NCI-H460 (cell line): ENCODE results near the gene TCFL5. TPM values are rescaled to one million over a fixed set of nuclear protein-coding genes. Genes with fewer than 3 reads are reported as not detected.
A peak's percentile ranks its signal among the peaks of the same experiment; 100 is the strongest.

Experiments
- DNase-seq: peaks from one replicate; pipeline ENCODE4 v3.0.0-alpha.2; 2016; ENCODE audit warnings: low read depth; ENCODE audit errors: extremely low read depth
- total RNA-seq: library from RNA; depleted of rRNA; stranded (reverse); fragments of >200 nt; shearing (Covaris generic); gene quantifications from 2 replicates; pipeline ENCODE4 v1.2.3, GENCODE V29; 2014

TCFL5 gene
- total RNA-seq, 1 experiment from 2014 or later = 15.1 TPM

GRCh38 chr20:62816031-62816883 lies 45.4 kb downstream of the TCFL5 start:
- DNase-seq = no peak

DNA sequence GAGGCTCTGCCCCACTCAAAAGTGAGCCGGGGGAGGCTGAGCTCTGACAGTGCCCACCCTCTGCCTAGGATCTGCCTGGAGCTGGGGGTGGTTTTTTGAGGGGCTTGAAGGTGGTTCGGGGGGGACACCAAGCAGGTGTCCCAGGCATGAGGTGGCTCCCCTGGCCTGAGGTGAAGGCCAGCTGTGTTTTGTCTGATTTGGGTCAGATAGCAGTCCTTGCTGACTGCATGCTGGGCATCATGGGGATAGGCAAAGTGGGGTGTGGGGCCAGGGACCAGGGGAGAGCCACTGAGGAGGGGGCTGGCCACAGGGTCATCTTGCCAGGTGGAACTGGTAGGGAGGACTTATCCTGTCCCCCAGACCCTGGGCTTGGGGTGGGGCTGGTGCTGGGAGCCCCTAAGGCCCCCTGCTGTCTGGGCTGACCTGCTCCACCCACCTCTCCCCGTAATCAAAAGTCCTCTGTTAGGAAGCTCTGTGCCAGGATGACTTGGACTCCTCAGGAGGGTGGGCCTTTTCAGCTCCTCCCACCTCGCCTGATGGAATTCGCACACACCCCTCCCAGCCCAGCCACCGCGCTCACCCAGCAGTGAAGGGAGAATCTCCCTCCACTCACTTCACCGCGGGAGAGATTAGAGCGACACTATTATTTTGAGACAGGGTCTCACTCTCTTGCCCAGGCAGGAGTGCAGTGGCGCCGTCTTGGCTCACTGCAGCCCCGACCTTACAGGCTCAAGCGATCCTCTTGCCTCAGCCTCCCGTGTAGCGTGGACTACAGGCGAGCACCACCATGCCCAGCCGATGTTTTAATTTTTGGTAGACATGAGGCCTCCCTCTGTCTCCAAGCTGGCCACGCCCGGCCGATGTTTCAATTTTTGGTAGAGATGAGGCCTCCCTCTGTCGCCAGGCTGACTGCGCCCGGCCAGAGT lies 46.3 kb downstream of the TCFL5 start:
- DNase-seq = no peak

GRCh38 chr20:62814709-62815065 lies 46.9 kb downstream of the TCFL5 start:
- DNase-seq = no peak

DNA sequence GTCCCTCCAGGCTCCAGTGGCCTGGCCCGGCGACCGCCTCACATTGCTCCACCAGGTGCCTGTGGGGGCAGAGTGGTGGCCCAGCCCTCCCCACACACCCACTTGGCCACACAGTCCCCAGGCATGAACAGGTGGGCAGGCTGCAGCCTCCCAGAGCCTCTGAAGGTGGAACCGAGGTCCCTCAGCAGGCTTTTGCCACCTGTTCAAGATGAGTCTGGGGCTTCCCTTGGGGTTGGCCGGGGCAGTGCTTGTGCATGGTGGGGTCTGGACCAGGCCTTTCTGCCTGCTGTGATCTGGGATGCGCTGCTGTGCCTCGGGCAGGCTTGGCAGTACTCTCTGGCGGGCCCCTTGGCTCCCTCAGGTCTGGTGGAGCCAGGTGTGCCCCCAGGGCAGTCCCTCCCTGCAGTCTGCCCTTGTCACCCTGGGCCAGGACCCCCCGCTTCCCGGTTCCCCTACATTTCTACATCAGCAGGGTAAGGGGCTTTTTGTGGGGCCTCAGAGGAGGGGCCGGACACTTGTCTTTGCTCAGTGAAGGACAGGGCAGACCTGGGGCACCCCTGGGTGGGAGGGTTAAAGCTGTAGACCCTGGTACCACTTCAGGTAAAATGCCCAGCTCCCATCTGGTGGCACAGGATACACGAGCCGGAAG lies 47.4 kb downstream of the TCFL5 start:
- no peak for DNase-seq

DNA sequence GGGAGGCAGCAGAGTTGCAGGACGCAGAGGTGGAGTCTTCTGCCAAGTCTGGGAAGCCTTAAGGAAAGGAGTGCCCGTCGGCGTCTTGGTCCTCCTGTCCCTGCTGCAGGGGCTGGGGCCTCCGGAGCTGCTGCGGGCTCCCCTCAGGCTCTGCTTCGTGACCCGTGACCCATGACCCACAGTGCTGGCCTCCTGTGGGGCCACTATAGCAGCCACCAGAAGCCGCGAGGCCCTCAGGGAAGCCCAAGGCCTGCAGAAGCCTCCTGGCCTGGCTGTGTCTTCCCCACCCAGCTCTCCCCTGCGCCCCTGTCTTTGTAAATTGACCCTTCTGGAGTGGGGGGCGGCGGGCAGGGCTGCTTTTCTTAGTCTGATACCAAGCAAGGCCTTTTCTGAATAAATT lies 48.0 kb downstream of the TCFL5 start:
- no peak for DNase-seq

- no peak for DNase-seq
Observed at GRCh38 chr20:62812907-62813200, 48.8 kb downstream of the TCFL5 start.

DNA sequence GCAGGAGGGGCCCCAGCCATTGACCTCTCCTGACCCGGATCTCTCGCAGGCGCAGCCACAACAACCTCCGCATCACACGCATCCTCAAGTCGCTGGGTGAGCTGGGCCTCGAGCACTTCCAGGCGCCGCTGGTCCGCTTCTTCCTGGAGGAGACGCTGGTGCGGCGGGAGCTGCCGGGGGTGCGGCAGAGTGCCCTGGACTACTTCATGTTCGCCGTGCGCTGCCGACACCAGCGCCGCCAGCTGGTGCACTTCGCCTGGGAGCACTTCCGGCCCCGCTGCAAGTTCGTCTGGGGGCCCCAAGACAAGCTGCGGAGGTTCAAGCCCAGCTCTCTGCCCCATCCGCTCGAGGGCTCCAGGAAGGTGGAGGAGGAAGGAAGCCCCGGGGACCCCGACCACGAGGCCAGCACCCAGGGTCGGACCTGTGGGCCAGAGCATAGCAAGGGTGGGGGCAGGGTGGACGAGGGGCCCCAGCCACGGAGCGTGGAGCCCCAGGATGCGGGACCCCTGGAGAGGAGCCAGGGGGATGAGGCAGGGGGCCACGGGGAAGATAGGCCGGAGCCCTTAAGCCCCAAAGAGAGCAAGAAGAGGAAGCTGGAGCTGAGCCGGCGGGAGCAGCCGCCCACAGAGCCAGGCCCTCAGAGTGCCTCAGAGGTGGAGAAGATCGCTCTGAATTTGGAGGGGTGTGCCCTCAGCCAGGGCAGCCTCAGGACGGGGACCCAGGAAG lies 49.3 kb downstream of the TCFL5 start:
- no peak for DNase-seq

- DNase-seq = no peak
Observed at GRCh38 chr20:62811720-62812119, 49.9 kb downstream of the TCFL5 start.

DNA sequence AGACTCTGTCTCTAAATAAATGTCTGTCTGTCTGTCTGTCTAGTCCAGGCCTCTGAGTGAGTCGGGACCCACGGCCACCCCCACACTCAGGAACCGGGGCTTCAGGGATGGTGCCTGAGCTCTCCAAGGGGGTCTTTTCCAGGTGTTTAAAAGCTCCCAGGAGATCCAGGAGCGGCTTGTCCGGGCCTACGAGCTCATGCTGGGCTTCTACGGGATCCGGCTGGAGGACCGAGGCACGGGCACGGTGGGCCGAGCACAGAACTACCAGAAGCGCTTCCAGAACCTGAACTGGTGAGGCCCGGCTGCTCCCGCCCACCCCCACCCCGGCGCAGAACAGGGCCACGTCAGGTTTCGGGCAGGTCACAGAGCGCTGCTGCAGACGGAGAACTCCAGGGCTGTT lies 50.3 kb downstream of the TCFL5 start:
- no peak for DNase-seq

- no peak for DNase-seq
Observed at GRCh38 chr20:62809530-62810428, 51.8 kb downstream of the TCFL5 start.

GRCh38 chr20:62808211-62808865 lies 53.3 kb downstream of the TCFL5 start:
- DNase-seq = peak; percentile 56

- DNase-seq = no peak
Observed at GRCh38 chr20:62807444-62808210, 54.0 kb downstream of the TCFL5 start.

DNA sequence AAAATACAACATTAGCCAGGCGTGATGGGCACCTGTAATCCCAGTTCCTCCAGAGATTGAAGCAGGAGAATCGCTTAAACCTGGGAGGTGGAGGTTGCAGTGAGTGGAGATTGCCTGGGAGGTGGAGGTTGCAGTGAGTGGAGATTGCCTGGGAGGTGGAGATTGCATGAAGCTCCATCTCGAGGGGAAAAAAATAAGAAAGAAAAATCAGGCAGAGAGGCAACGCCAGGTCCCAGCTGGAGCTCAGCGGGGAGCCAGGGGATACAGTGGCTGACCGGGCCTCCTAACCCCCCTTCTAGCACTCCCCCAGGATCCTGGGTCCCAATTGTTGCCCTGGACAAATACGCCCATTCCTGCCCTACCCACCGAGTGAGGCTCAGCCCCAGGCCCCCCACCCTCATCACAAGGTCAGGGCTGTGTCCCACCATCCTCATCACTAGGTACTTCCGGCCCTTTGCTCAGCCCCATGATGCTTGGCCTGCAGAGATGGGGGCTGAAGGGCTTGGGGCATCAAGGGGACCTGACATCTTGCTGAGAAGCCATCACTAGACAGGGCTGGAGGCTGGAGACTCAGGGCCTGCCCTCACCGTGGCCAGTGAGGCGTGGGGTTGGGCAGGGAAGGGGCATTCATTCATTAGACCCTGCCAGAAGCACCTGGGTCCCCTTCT lies 55.1 kb downstream of the TCFL5 start:
- DNase-seq = no peak

GRCh38 chr20:62805711-62806382 lies 55.8 kb downstream of the TCFL5 start:
- DNase-seq = no peak

GRCh38 chr20:62805155-62805710 lies 56.4 kb downstream of the TCFL5 start:
- no peak for DNase-seq

GRCh38 chr20:62804627-62805154 lies 56.9 kb downstream of the TCFL5 start, which contains the start of gene OGFR:
OGFR (plus strand) TSS chr20:62804835; CDS start chr20:62804860, 25 bp downstream.
- DNase-seq = no peak
